Neural cell (in vitro differentiated cells): ENCODE results near the gene INPP5A. TPM values are rescaled to one million over a fixed set of nuclear protein-coding genes. Genes with fewer than 3 reads are reported as not detected.
A peak's percentile ranks its signal among the peaks of the same experiment; 100 is the strongest.

Source experiments
- H2AFZ ChIP-seq: fragments of 200-600, 300-800 bp; sonication (generic), shearing (Covaris generic); 2 replicates; pipeline ENCODE4 v1.6.0; 2014; ENCODE audit warnings: low read depth, mild to moderate bottlenecking, antibody characterized with exemption, low read length, moderate library complexity
- H3F3A ChIP-seq: fragments of 200-600 bp; shearing (Covaris generic); 2 replicates; pipeline ENCODE4 v1.6.1; 2016; ENCODE audit warnings: mild to moderate bottlenecking, moderate library complexity, mixed read lengths, antibody characterized with exemption, low read length; ENCODE audit not compliant: insufficient read depth, poor library complexity, severe bottlenecking
- H3K27ac ChIP-seq: fragments of 200-600, 300-800 bp; sonication (generic), shearing (Covaris generic); 2 replicates; pipeline ENCODE4 v1.5.1; 2014; ENCODE audit warnings: mild to moderate bottlenecking, low read length, moderate library complexity
- H3K27me3 ChIP-seq: fragments of 300-800, 200-600 bp; sonication (generic), shearing (Covaris generic); 2 replicates; pipeline ENCODE4 v1.6.0; 2014; ENCODE audit warnings: mild to moderate bottlenecking, low read depth, low read length, moderate library complexity; ENCODE audit not compliant: insufficient read depth
- H3K36me3 ChIP-seq: fragments of 300-800, 200-600 bp; sonication (generic), shearing (Covaris generic); 2 replicates; pipeline ENCODE4 v1.5.1; 2014; ENCODE audit warnings: mild to moderate bottlenecking, antibody characterized with exemption, low read length, moderate library complexity; ENCODE audit not compliant: insufficient read depth
- H3K4me2 ChIP-seq: fragments of 300-800, 200-600 bp; sonication (generic), shearing (Covaris generic); 2 replicates; pipeline ENCODE4 v1.6.0; 2014; ENCODE audit warnings: mild to moderate bottlenecking, low read length
- H3K4me3 ChIP-seq: fragments of 300-800, 200-600 bp; sonication (generic), shearing (Covaris generic); 2 replicates; pipeline ENCODE4 v1.5.1; 2014; ENCODE audit warnings: mild to moderate bottlenecking, low read length, moderate library complexity
- H3K79me2 ChIP-seq: fragments of 200-600 bp; shearing (Covaris generic); replicated peaks from 2 replicates; pipeline ENCODE4 v1.6.0; 2014; ENCODE audit warnings: mild to moderate bottlenecking, low read length, moderate library complexity; ENCODE audit not compliant: insufficient read depth
- H3K9ac ChIP-seq: fragments of 300-800, 200-600 bp; sonication (generic), shearing (Covaris generic); 2 replicates; pipeline ENCODE4 v1.6.1; 2016; ENCODE audit warnings: mild to moderate bottlenecking, low read length, mixed read lengths
- H3K9me2 ChIP-seq: fragments of 200-600 bp; shearing (Covaris generic); 2 replicates; pipeline ENCODE4 v1.6.1; 2016; ENCODE audit warnings: mild to moderate bottlenecking, low read length, mixed read lengths; ENCODE audit not compliant: insufficient read depth
- H3K9me3 ChIP-seq: fragments of 200-600, 300-800 bp; sonication (generic), shearing (Covaris generic); 2 replicates; pipeline ENCODE4 v1.6.1; 2016; ENCODE audit warnings: mild to moderate bottlenecking, mixed run types, low read length, moderate library complexity, mixed read lengths
- H4K20me1 ChIP-seq: fragments of 200-600 bp; shearing (Covaris generic); 2 replicates; pipeline ENCODE4 v1.6.1; 2016; ENCODE audit warnings: mild to moderate bottlenecking, mixed run types; ENCODE audit not compliant: insufficient read depth
- EP300 ChIP-seq: fragments of 450-650 bp; conservative IDR thresholded peaks from 2 replicates; pipeline ENCODE4 v1.6.1; 2014; ENCODE audit warnings: antibody characterized with exemption, mild to moderate bottlenecking, moderate library complexity; ENCODE audit not compliant: poor library complexity, severe bottlenecking
- EZH2 ChIP-seq: fragments of 200-600, 300-800 bp; shearing (Covaris generic), sonication (generic); IDR thresholded peaks from 2 replicates; pipeline ENCODE4 v1.6.1; 2014; ENCODE audit warnings: antibody characterized with exemption, low read length, borderline replicate concordance, mild to moderate bottlenecking; ENCODE audit not compliant: insufficient read depth, poor library complexity, severe bottlenecking
- MXI1 ChIP-seq: fragments of 450-650 bp; conservative IDR thresholded peaks from 2 replicates; pipeline ENCODE4 v1.6.1; 2014; ENCODE audit warnings: antibody characterized with exemption, mild to moderate bottlenecking; ENCODE audit not compliant: poor library complexity, severe bottlenecking
- POLR2AphosphoS5 ChIP-seq: IDR thresholded peaks from 2 replicates; pipeline ENCODE4 v1.6.1; 2012
- RAD21 ChIP-seq: fragments of 450-650 bp; conservative IDR thresholded peaks from 2 replicates; pipeline ENCODE4 v1.6.1; 2014; ENCODE audit warnings: antibody characterized with exemption, mild to moderate bottlenecking, moderate library complexity
- TAF1 ChIP-seq: IDR thresholded peaks from 2 replicates; pipeline ENCODE4 v1.6.1; 2012; ENCODE audit warnings: low read depth
- polyA plus RNA-seq: library from polyadenylated mRNA; depleted of rRNA; stranded (reverse); fragments of >200 nt; gene quantifications from 2 replicates; pipeline ENCODE4 v1.2.3, GENCODE V29; 2014
- TF ChIP-seq, protein P1 (sequence below): IDR thresholded peaks from 2 replicates; pipeline ENCODE4 v1.6.1; 2012; ENCODE audit warnings: borderline replicate concordance

INPP5A gene
- polyA plus RNA-seq, 1 donor from 2014 or later, result 48.8 TPM

DNA sequence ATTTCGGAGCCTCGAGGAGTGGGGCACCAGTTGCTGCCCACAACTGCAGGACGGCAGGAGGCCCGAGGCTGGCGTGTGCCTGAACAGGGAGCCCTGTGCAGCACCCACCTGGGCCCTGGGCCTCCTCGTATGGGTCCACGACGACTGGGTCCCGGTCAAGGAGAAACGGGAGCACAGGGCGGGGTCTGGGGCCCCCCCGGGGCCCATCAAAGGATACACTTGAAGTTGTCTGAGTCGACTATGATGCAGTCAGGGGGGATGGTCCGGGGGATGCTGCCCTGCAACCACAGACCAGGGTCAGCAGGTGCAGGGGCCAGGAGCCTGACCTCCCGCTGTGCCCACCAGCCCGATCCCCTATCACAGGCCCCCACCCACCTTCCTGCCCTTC, 276.9 kb downstream of the INPP5A start:
- H4K20me1 ChIP-seq, result no peaks in the 10 kb centered on the region
- no peaks in the 10 kb centered on the region for H3K27me3 ChIP-seq
- H3K79me2 ChIP-seq, result no peaks in the 10 kb centered on the region
- H3K4me2 ChIP-seq, result no peak overlapping the region
- H3K27ac ChIP-seq, result no peak overlapping the region
- H3K9ac ChIP-seq, result no peak overlapping the region
- no peak for TF ChIP-seq POLR2AphosphoS5
- H3K36me3 ChIP-seq, result no peaks in the 10 kb centered on the region
- no peaks in the 10 kb centered on the region for H3F3A ChIP-seq
- no peaks in the 10 kb centered on the region for H3K9me3 ChIP-seq
- no peak overlapping the region for H2AFZ ChIP-seq
- no peak overlapping the region for H3K4me3 ChIP-seq
- H3K9me2 ChIP-seq, result no peaks in the 10 kb centered on the region

DNA sequence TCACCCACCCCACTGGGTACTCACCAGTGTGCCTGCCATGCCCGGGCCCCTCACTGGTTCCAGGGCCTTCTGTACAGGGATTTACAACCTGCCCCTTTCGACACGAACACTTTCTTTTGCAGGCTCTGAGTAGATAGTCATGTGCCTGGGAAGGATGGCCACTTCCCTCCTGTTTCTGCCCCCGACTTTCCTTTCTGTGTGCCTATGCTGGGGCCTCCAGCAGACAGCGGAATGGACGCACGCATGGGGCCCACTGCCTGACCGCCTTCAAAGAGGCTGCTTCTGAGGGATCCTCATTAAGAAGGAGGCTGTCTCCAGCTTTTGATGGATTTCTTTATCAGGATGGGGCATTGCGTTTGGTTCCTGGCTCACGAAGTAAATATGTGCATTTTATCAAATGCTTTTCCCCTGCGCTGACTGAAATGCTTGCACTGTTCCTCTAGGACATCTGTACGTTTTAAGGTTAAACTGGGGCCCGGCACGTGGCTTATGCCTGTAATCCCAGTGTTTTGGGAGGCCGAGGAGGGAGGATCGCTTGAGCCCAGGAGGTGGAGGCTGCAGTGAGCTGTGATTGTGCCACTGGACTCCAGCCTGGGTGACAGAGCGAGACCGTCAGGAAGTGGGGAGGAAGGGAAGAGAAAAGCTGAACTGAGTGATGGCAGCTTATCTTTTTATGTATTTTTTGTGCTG, 277.7 kb downstream of the INPP5A start:
- Histone ChIP-seq H3K4me3 (no peak overlapping the region), H2AFZ (no peak overlapping the region), H3K79me2 (no peaks in the 10 kb centered on the region), H3K36me3 (no peaks in the 10 kb centered on the region), H3K9ac (no peak overlapping the region), H3K9me3 (no peaks in the 10 kb centered on the region), H4K20me1 (no peaks in the 10 kb centered on the region), H3K9me2 (no peaks in the 10 kb centered on the region), H3F3A (no peaks in the 10 kb centered on the region), H3K27me3 (no peaks in the 10 kb centered on the region), H3K27ac (no peak overlapping the region), H3K4me2 (no peak overlapping the region)
- TF ChIP-seq TAF1 (no peak), MXI1 (no peak), RAD21 (no peak), EP300 (no peak), POLR2AphosphoS5 (no peak), EZH2 (no peak)

DNA sequence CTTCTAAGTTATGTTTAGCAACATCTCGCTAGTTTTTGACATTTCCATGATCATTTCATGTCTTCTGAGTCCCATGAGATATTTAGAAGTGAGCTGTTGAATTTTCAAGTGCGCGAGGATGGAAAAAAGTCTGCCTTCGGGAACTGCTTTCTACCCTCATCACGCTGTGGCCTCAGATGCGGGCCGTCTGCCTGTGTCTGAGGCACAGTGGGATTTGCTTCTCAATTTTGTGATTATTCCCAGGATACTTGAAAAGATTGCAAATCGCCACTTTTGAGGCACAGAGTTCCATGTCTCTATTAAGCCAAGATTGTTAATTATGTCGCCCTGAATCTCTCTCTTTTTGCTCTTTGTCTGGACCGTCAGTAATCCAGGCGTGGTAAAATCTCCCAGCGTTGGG, 279.1 kb downstream of the INPP5A start:
- no peaks in the 10 kb centered on the region for H3K79me2 ChIP-seq
- no peak overlapping the region for H2AFZ ChIP-seq
- H3F3A ChIP-seq, result no peaks in the 10 kb centered on the region
- H3K9me3 ChIP-seq, result no peaks in the 10 kb centered on the region
- H3K27ac ChIP-seq, result no peak overlapping the region
- no peak overlapping the region for H3K4me3 ChIP-seq
- TF ChIP-seq POLR2AphosphoS5, result peak; percentile 68
- TF ChIP-seq, protein P1, sequence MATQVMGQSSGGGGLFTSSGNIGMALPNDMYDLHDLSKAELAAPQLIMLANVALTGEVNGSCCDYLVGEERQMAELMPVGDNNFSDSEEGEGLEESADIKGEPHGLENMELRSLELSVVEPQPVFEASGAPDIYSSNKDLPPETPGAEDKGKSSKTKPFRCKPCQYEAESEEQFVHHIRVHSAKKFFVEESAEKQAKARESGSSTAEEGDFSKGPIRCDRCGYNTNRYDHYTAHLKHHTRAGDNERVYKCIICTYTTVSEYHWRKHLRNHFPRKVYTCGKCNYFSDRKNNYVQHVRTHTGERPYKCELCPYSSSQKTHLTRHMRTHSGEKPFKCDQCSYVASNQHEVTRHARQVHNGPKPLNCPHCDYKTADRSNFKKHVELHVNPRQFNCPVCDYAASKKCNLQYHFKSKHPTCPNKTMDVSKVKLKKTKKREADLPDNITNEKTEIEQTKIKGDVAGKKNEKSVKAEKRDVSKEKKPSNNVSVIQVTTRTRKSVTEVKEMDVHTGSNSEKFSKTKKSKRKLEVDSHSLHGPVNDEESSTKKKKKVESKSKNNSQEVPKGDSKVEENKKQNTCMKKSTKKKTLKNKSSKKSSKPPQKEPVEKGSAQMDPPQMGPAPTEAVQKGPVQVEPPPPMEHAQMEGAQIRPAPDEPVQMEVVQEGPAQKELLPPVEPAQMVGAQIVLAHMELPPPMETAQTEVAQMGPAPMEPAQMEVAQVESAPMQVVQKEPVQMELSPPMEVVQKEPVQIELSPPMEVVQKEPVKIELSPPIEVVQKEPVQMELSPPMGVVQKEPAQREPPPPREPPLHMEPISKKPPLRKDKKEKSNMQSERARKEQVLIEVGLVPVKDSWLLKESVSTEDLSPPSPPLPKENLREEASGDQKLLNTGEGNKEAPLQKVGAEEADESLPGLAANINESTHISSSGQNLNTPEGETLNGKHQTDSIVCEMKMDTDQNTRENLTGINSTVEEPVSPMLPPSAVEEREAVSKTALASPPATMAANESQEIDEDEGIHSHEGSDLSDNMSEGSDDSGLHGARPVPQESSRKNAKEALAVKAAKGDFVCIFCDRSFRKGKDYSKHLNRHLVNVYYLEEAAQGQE, result no peak
- no peaks in the 10 kb centered on the region for H3K27me3 ChIP-seq
- H3K9ac ChIP-seq, result no peak overlapping the region
- no peaks in the 10 kb centered on the region for H3K36me3 ChIP-seq
- H3K4me2 ChIP-seq, result no peak overlapping the region
- H3K9me2 ChIP-seq, result no peaks in the 10 kb centered on the region
- H4K20me1 ChIP-seq, result no peaks in the 10 kb centered on the region
